ENCODE data around the gene CHP2.
A peak's percentile ranks its signal among the peaks of the same experiment; 100 is the strongest.
"Not testable (repeated sequence)": the region's sequence is repeated elsewhere in the genome, so short reads cannot be mapped to it uniquely, and the experiment has no call there.

The CHP2 gene

DNA sequence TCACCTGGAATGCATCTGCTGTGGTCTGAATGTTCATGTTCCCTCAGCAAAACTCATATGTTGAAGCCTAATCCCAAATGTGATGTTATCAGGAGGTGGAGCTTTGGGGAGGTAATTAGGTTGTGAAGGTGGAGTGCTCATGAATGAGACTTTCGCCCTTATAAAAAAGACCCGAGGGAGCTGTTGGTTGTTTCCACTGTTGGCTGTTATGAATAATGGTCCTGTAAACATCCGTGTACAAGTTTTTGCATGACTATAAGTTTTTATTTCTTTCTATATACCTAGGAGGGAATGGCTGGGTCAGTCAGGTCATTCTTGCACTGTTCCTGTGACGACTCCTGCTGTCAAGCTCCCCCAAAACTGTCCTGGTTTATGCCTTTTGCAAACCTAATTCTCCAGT lies 9.6 kb upstream of the CHP2 start:
- no peak for DNase-seq (ENCODE audit: low read depth in 2 of 2)

- DNase-seq (ENCODE audit: low read depth in 2 of 2), result no peak
These were observed 6.2 kb upstream of the CHP2 start for GRCh38 chr16:23748630-23749029.

DNA sequence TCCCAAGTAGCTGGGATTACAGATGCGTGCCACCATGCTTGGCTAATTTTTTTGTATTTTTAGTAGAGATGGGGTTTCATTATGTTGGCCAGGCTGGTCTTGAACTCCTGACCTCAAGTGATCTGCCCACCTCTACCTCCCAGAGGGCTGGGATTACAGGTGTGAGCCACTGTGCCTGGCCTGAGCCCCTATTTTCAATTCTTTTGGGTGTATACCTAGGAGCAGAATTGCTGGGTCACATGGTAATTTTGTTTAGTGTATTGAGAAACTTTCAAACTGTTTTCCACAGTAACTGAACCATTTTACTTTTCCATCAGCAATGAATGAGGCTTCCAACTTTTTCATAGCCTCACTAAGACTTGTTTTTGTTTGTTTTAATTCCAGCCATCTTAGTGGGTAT lies 3.8 kb upstream of the CHP2 start:
- DNase-seq (ENCODE audit: low read depth in 2 of 2), result not testable (repeated sequence)

GRCh38 chr16:23753908-23754593 lies 775 bp upstream of the CHP2 start:
- no peak for DNase-seq (ENCODE audit: low read depth in 2 of 2)

DNA sequence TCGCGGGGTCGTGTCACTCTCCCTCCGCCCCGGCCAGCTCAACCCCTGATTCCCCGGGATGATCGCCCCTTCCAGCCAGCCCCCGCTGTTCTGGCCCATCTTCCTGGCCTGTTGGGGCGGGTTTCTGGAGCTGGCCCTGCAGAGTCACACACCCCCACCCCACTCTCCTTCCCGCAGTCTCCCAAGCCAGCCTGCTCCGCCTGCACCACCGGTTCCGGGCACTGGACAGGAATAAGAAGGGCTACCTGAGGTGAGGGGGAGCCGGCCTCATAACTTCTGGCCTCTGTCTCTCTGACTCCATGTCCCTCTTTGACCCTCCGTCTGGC lies 621 bp downstream of the CHP2 start:
- DNase-seq (ENCODE audit: low read depth in 2 of 2), result no peak

DNA sequence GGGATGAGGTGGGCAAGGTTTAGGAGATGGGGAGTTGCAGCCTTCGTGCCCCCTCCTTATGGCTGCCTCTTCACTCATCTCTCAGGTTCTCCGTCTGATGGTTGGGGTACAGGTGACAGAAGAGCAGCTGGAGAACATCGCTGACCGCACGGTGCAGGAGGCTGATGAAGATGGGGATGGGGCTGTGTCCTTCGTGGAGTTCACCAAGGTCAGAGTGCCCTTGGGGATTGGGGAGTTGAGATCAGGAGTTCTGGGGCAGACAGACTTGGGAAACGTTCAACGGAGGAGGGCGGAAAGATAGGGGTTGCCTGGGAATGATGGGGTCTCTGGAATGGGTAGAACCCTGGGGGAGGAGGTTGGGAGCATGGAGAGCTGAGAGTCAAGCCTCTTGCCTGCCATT lies 2.3 kb downstream of the CHP2 start:
- DNase-seq (ENCODE audit: low read depth in 2 of 2), result no peak

DNA sequence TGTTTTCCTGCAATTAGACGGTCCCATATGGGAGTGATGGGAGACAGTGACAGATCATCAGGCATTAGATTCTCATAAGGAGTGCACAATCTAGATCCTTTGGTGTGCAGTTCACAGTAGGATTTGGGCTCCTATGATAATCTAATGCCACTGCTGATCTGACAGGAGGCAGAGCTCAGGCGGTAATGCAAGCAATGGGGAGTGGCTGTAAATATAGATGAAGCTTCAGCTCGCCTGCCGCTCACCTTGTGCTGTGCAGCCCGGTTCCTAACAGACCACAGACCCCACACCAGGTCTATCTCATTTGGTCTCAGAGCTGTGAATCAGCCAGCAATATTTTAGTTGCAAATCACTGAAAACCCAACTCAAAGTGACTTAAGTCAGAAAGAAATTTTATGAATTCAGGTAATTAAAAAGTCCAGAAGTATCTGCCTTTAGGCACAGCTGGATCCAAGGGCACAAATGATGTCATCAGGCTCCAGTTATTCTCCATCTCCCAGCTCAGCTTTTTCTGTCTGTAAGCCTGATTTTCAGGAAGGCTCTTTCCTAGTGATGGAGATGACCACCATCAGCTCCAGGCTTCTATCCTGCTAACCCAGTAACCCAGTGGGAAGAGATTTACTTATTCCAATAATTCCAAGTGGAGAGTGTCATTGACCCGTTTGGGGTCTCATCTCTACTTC lies 3.3 kb downstream of the CHP2 start:
- DNase-seq (ENCODE audit: low read depth in 2 of 2), result no peak

DNA sequence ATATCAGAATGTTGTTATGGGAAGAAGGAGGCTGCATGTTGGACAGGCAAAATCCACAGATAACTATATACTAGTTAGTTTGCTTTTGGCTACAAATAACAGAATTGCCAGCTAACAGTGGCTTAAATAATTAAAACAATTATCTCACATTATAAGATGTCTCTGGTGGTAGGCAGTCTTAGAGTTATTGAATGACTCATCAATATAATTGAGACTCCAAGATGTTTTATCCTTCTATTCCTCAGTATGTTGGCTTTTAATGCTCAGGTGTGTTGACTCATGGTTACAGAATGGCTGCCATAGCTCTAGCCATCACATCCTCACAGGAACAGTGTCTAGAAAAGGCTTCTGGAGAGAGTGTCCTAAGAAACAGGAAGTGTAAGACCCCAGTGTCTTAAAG lies 11.1 kb downstream of the CHP2 start:
- no peak for DNase-seq (ENCODE audit: low read depth in 2 of 2)

DNA sequence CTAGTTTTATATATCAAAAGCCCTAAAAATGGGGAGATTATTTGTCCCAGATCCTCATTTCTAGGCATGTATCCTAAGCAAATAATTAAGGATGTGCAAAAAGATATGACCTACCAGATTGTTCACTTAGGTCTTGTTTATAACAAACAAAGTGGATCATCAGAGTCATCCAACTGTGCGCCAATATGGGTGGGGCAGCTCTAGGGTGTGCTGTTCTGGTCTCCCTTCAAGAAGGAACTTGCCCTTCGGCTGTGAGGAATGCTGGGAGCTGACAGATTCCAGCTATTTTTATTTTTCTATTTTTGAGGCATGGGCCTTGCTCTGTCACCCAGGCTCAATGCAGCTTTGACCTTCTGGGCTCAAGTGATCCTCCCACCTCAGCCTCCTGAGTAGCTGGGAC lies 13.8 kb downstream of the CHP2 start:
- DNase-seq (ENCODE audit: low read depth in 2 of 2), result no peak

- DNase-seq (ENCODE audit: low read depth in 2 of 2), result no peak
These were observed 16.2 kb downstream of the CHP2 start for GRCh38 chr16:23771027-23771426.

- DNase-seq (ENCODE audit: low read depth in 2 of 2), result no peak
These were observed 16.8 kb downstream of the CHP2 start for GRCh38 chr16:23771642-23772041.

GRCh38 chr16:23773339-23773738 lies 18.5 kb downstream of the CHP2 start:
- DNase-seq (ENCODE audit: low read depth in 2 of 2), result no peak

DNA sequence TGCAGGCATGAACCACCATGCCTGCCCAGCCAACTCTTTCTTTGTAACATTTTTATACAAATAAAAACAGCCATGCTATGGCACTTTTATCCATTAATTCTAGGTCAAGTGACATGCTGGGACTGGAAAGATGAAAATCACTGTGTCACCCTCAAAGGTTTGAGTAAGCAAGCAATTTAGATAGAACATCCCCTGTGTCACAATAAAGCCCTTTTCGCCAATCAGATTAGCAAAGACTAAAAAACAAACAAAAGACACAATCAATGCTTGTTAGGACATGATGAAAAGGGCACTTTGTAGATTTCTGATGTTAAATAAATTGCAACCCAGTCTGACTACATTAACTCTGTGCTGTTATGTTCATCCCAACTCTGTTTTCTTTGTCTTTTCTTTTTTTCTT lies 26.4 kb downstream of the CHP2 start:
- no peak for DNase-seq (ENCODE audit: low read depth in 2 of 2)

- DNase-seq (ENCODE audit: low read depth in 2 of 2), result no peak
These were observed 30.1 kb downstream of the CHP2 start for GRCh38 chr16:23784811-23785447.

DNA sequence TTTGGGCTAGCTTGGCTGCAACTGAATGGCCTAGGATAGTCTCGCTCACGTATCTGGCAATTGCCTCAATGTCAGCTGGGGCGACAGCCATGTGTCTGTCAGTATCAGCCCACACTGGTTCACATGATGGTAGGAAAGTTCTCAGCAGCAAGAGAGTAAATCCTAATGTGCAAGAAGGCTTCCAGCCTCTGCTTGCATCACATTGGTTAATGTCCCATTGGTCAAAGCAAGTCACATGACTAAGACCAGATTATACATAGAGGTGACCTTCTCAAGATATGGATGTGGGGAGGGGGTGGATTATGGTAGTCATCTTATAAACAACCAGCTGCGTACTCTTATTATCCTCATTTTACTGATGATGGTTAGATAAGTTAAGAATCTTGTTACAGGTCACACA lies 31.0 kb downstream of the CHP2 start:
- DNase-seq (ENCODE audit: low read depth in 2 of 2), result no peak

DNA sequence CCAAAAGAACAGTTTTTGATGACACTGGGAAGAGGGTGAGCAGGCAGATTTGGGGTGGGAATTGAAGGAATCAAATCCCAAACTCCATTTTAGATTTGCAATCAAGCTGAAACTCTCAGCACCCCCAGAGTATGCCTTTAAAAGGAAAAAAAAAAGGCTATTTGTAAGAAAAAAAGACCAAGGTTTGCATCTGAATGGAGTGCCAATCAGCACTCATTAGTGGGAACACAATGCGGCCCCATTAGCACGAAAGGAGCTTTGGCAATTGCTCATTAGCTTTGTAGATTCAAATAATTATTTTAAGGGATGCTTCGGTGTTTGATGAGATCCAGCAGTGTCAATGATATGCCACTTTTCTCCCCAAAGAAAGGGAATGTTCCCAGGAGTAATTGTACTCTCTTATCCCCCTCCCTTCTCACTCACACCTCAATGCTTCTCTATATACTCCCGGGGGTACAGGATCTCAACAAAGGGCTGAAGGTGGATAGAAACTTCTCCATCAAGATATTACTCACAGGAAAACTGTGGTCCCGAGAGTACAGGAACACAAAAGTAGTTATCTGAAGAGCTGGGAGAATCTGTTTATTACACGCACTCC lies 32.2 kb downstream of the CHP2 start:
- no peak for DNase-seq (ENCODE audit: low read depth in 2 of 2)

GRCh38 chr16:23788685-23789084 lies 33.9 kb downstream of the CHP2 start:
- no peak for DNase-seq (ENCODE audit: low read depth in 2 of 2)

DNA sequence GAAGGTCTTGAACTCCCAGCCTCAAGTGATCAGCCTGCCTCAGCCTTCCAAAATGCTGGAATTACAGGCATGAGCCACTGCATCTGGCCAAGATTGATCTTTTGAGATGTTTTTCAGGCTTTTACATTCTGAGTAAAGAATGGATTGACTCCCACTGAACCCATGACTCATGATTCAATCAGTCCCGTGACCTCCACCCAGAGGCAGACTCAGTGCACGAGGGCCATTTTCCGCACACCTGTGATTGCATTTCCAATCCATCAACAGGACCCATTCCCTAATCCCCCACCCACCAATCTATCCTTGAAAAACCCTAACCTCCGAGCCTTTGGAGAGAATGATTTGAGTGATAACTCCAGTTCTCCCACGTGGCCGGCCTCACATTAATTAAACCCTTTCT lies 40.6 kb downstream of the CHP2 start:
- no peak for DNase-seq (ENCODE audit: low read depth in 2 of 2)

DNA sequence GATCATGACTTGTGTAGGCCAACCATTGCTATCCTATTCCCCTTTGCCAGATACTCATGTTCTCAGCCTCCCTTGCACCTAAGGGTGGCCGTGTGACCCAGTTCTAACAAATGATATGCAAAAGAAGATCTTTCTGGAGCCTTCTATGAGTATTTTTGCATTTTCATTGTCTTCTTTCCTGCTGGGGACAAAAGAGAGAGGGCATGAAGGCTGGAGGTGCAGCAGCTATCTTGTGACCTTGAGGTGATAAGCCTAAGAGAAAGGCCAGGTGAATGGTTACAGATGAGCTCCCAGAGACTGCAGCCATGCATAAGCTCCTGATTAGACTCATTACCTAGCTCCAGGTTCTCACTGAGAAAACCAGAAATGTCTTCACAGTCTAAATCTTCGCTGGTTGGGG lies 42.1 kb downstream of the CHP2 start:
- no peak for DNase-seq (ENCODE audit: low read depth in 2 of 2)

- DNase-seq (ENCODE audit: low read depth in 2 of 2), result peak; percentile 60 to 71
These were observed 46.6 kb downstream of the CHP2 start for GRCh38 chr16:23801378-23801777.

DNA sequence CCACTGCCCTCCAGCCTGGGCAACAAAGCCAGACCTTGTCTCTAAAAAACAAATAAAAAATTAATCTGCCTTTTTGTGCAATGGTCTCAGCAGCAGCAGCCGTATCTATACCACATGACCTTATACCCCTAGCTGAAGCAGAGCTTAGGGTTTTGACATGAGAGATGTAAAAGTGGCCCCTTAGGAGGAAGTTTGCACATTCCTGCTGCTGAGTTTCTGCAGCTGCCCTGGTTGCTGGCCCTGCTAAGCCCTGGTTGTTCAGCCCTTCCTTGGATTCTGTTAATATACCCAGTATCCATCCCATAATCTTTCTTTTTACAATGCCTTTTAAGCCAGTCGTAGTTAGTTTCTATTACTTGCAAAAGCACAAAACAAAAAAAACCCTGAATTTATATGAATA lies 48.0 kb downstream of the CHP2 start:
- DNase-seq (ENCODE audit: low read depth in 2 of 2), result no peak

DNA sequence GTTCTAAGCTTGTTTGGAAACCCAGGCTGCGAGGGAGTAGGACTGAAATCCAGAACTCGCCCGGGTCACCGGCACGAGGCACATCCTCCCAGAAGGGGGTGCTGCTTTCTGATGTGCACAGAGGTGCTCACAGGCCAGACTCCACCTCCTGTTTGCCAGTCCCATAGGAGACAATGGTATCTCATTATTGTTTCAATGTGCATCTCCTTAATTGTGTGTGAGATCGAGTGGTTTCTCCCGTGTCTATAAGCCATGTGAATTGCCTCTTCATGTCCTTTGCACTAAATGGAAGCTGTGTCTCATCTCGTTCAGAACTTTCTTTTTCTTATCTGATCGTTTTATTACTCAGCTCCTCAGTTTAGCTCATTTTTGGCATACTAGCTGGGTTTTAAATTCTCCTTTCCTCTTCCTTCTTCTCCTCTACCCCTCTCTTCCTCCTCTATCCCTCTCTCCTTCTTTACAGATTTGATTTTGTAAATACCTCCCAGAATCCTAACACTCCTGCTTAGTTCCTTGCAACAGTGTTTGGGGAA lies 48.8 kb downstream of the CHP2 start:
- DNase-seq (ENCODE audit: low read depth in 2 of 2), result peak; percentile 43 to 57

- DNase-seq (ENCODE audit: low read depth in 2 of 2), result no peak
These were observed 52.2 kb downstream of the CHP2 start for GRCh38 chr16:23807028-23807427.

All from stimulated activated CD8-positive, alpha-beta memory T cell treated with anti-CD3 and anti-CD28 coated beads, Interleukin-2, amount 100 ng/mL, for 1 hour (primary cell).